Measurements from ENCODE around the gene CKAP4. TPM values are rescaled to one million over a fixed set of nuclear protein-coding genes. Genes with fewer than 3 reads are reported as not detected.
A peak's percentile ranks its signal among the peaks of the same experiment; 100 is the strongest.

CKAP4 gene
- total and polyA plus RNA-seq, 2 donors (not counting 1 experiment from before 2014, with no cell fraction given): 7.4 to 29.2 TPM

- peaks cover 0 to 15% (median 8%) of the 10 kb centered on the region in 3 donors for H3K9me3 ChIP-seq (ENCODE audit: control extremely low read depth in 1 of 3, control insufficient read depth in 2 of 3, insufficient read depth in 1 of 3, low read length in 2 of 3)
- H3K9me3 Mint-ChIP-seq (ENCODE audit: insufficient read depth): peaks cover 3% of the 10 kb centered on the region
- intact Hi-C loops (cut with micrococcal nuclease): loop anchor here (1.0 kb wide), 1 partner anchor 15 kb away; no protein-coding TSS in a partner anchor
Measured at GRCh38 chr12:106285982-106286381, 38.2 kb upstream of the CKAP4 start.

More at GRCh38 chr12:106285982-106286381, 38.2 kb upstream of the CKAP4 start:
- peak; percentile 70 for ATAC-seq (ENCODE audit: low read depth)
- peaks cover 20% of the 10 kb centered on the region for H3K27me3 Mint-ChIP-seq
- Histone ChIP-seq H3K4me2 (replicated peaks; ENCODE audit: low read depth, low read length, poor library complexity, severe bottlenecking) (peak overlapping the region; percentile 31), H3K27me3 (replicated peaks in 1 of 4; ENCODE audit: control extremely low read depth in 1 of 4, control insufficient read depth in 3 of 4, insufficient read depth in 4 of 4, low read length in 3 of 4) (peaks cover 0 to 11% (median 0%) of the 10 kb centered on the region in 4 experiments), H2AFZ (ENCODE audit: insufficient read depth, low read depth, low read length, poor library complexity, severe bottlenecking) (no peak overlapping the region), H3K9ac (ENCODE audit: low read length) (no peak overlapping the region), H3K27ac (ENCODE audit: low read length in 2 of 2) (no peak overlapping the region), H3K4me3 (ENCODE audit: control extremely low read depth in 1 of 5, extremely low read depth in 1 of 5, insufficient read depth in 1 of 5, low read depth in 2 of 5, low read length in 4 of 5) (no peak overlapping the region), H3K4me1 (ENCODE audit: control insufficient read depth in 2 of 2, insufficient read depth in 2 of 2, low read length in 2 of 2) (peaks cover 7 to 8% of the 10 kb centered on the region in 2 donors), H3K79me2 (ENCODE audit: control insufficient read depth, insufficient read depth, low read length) (no peaks in the 10 kb centered on the region), H3K36me3 (replicated peaks in 1 of 2; ENCODE audit: control extremely low read depth in 1 of 2, control insufficient read depth in 1 of 2, extremely low read depth in 1 of 2, insufficient read depth in 2 of 2, low read length in 1 of 2) (no peaks in the 10 kb centered on the region), H4K20me1 (ENCODE audit: control insufficient read depth, insufficient read depth, low read length, poor library complexity, severe bottlenecking) (no peaks in the 10 kb centered on the region)
- peak; percentile 58 for DNase-seq
- ChIA-PET POLR2A (interaction anchor here (1.7 kb wide), 1 partner anchor 16 kb away, joined by 7 read pairs; no protein-coding TSS in a partner anchor), CTCF (interaction anchor here (4.4 to 16.6 kb wide), 3 partner anchors 14 to 58 kb away, joined by 58 to 393 read pairs (median 158); partner anchors contain the start of gene TCP11L2)
- H3K27ac Mint-ChIP-seq: peak overlapping the region; percentile 16
- TF ChIP-seq CTCF (IDR thresholded peaks at IDR 0.05): no peak
- no peak for TF ChIP-seq EZH2 (IDR thresholded peaks at IDR 0.05; ENCODE audit: borderline replicate concordance, insufficient read depth, low read depth, low read length, poor library complexity, severe bottlenecking)
- peaks cover 42% of the 10 kb centered on the region for H3K4me1 Mint-ChIP-seq
- WGBS (ENCODE audit: insufficient coverage): no CpG with 5 or more reads among the region's 4 CpGs
- peak overlapping the region; percentile 52 for H3K4me3 Mint-ChIP-seq

Measured in B cell (primary cell).